HG03060 (cell line): Measurements from ENCODE around the gene MTNR1B.

Experiments used
- ATAC-seq: cut with Tn5 transposase; IDR thresholded peaks from one replicate; pipeline ENCODE4 v1.9.1; 2021; ENCODE audit warnings: low read depth, moderate number of reproducible peaks; ENCODE audit not compliant: unreplicated experiment

The MTNR1B gene

DNA sequence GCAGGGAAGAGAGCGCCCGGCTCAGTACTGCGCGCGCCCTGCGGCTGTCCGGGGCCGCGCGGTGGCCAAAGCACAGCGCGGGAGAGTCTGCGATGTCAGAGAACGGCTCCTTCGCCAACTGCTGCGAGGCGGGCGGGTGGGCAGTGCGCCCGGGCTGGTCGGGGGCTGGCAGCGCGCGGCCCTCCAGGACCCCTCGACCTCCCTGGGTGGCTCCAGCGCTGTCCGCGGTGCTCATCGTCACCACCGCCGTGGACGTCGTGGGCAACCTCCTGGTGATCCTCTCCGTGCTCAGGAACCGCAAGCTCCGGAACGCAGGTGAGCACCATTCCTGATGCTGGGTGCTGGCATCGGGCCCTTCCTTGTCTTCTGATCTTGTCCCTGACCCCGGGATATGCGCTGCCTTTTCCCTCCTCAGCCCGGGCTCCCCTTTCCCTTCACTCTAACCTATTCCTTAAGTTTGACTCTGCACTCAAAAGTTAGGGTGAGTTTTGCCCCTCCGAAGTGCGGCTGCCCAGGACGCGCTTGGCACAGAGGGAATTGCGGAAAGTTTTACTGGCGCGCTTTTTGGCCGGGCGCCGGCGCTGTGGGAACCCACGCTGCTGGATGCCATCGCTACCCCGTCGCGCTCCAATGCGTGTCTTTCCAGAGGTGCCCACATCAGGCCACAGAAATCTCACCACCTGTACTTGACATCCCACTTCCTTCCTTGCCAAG is at the start of gene MTNR1B:
Gene MTNR1B (plus strand): TSS at position 18 of the 714 bp plus-strand sequence. CDS start 75 bp downstream, at position 93.
- ATAC-seq: no peak

DNA sequence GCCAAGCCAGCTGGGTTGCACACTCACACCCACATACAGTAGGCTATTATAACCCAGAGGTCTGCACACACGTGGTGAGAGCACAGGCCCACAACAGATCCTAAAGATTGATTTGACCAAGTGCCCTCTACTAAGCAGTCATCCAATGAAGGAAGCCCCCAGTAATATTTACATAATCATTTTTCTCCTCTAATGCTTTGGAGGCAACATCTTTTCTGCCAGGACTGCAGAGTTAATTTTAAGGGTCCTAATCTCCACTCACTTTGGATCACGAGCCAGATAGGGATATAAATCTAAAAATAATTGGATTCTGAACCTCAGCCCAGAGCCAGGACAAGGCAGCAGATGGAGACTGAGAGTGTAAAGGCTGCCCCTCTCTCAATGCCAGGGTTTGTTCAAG is 49.1 kb upstream of the MTNR1B start:
- no peak for ATAC-seq

DNA sequence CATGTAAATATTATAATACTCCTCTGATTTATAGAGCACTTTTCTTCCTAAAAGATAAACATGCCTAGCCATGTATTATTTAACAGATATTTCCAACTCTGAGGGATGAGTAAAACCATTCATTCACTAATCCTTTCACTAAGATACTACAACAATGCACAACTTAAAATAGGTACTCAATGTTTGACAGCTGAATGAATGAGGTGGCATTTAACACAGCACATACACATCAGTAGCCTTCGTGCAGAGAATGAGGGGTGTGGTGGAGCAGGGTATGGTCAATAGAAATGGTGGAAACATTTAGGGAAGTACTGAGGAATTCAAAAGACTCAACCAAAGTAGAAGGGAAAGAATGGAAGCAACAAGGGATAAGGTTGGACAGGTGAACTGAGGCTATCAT is 46.7 kb upstream of the MTNR1B start:
- no peak for ATAC-seq

DNA sequence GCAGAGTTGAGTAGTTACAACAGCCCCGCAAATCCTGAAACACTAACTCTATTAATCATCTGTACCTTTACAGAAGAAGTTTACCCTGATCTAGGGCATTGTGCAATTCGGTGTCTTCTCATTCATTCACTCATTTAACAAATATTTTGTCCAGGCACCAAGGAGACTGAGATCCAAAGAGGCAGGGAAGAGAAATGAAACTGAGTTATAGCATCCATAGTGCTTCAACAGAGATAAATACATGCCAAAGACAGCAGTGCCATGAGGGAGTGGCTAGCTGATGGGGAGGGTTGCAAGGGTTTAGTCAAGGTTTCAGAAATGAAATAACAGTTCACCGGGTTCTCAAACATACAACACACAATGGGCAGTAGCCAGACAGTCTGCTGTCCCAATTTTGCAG is 40.2 kb upstream of the MTNR1B start:
- ATAC-seq: no peak

DNA sequence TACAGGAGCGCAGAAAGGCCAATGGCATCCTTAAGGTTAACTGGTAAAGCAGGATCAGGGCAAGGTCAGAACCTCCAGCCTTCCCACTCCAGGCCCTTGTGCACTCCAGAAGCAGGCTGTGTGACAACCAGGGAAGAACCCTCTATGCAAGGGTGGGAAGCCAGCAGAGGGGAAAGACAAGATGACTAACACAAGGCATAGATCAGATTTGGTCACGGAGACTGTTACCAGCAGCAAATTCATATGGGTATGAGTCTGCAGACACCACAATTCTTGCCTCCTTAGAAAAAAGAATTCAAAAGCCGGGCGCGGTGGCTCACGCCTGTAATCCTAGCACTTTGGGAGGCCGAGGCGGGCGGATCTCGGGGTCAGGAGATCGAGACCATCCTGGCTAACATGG is 39.8 kb upstream of the MTNR1B start:
- no peak for ATAC-seq

- ATAC-seq: no peak
Measured at GRCh38 chr11:92931746-92932422, 37.6 kb upstream of the MTNR1B start.

DNA sequence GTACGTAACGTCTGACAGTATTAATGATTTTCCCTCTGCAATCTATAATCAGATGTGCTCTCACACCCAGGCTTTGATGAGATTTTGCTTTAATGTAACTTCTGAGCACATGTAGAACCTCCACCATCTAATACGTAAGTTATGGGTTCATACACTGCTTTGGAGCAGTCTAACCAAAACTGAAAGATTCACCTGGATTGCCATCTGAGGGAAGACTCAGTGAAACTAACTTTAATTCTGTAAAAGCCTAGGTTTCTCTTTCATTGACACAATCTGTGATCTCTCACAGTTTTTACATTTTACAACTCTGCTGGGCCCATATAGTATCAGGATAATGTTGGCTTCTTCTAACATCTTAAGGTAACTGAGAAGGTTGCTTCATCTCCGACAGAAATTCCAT is 30.1 kb upstream of the MTNR1B start:
- no peak for ATAC-seq

- no peak for ATAC-seq
Measured at GRCh38 chr11:92941676-92942571, 27.5 kb upstream of the MTNR1B start.

DNA sequence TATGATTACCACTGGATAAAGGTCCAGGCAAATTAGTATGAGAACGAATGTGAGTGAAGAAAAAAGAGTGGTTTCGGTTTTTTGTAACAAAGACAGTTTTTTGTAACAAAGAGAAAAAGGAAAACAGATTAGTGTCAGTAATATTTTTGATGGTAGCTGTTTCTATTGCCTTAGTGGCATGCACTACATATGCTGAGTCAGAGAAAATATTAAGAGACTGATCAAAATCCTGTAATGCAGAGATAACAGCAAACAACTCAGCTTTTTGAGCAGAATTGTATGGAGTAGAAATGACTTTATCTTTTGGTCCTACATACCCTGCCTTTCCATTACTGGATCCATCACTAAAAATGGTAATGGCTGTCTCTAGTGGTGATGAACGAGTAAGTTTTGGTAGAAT is 22.7 kb upstream of the MTNR1B start:
- ATAC-seq: no peak

DNA sequence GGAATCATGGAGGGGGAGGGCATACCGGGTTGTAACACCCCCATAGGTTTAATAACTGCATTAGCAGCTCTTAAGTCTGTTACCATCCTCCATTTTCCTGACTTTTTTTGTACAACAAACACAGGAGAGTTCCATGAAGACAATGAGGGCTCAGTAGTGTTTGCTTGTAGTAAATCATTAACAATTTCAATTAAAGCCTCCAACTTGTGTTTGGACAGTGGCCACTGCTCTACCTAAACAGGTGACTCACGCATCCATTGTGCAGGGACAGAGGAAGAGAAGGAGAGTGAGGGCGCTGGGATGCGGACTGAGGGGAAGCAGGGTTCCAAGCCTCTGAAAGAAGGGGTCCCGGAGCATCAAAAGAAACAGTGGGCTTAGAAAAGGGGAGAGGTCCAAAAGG is 21.3 kb upstream of the MTNR1B start:
- ATAC-seq: no peak

DNA sequence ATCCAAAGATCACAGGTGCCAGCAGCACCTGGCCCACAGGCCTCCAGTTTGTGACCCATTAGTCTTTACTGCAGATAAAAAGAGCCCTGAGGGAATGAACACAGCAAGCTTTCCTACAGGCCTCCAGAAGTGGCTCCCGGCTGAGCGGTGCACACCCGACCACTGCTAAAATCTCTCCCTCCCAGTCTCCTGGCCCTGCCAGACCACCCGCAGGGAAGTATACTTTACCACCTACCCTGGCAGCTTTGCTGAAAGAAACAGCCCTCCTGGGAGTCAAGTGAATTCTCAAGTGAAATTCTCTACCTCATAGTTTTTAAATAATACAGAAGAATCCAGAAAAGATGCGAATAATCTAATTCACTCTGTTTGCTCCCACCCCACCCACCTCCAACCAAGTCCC is 15.4 kb upstream of the MTNR1B start:
- ATAC-seq: no peak

GRCh38 chr11:92955860-92956259 is 13.6 kb upstream of the MTNR1B start:
- ATAC-seq: no peak

DNA sequence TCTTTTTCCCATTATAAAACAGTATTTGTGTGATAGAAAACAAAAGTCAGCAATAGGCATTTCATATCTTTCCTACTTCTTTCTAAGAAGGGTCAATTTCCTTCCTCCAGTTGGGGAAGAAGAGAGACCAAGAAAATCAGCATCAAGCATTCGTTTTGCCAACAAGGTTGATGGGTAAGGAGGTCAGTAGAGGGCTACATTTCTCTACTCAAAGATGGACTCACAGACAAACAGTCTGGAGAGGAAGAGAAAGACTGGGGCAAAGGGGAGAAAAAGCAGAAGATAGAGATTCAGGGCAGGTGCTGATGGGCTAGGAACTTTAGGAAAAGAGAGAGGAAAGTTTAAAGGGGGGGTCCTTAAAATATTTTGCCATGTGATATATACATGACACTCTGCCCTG is 8.6 kb upstream of the MTNR1B start:
- ATAC-seq: no peak

GRCh38 chr11:92962446-92962845 is 7.0 kb upstream of the MTNR1B start:
- no peak for ATAC-seq

- no peak for ATAC-seq
Measured at GRCh38 chr11:92964471-92964870, 5.0 kb upstream of the MTNR1B start.

GRCh38 chr11:92965196-92965595 is 4.3 kb upstream of the MTNR1B start:
- ATAC-seq: no peak

DNA sequence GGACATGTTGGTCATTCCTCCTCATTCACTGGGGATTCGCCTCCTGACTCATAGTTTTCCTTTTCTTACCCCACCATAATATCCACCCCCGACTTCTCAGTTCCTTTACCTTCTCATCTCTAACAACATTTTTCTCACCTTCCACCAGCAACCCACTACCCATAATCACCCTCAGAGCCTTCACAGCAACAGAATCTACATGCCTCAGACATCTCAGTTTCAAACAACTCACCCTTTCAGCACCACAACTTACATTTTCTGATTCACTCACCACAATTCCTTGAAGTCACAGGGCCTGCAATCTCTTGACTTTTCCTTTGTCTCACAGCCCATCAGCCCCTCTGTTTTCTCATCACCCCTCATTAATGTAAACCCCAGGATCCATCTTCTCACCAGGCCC is 2.3 kb upstream of the MTNR1B start:
- ATAC-seq: no peak

GRCh38 chr11:92967867-92968266 is 1.6 kb upstream of the MTNR1B start:
- no peak for ATAC-seq

GRCh38 chr11:92969293-92969633 is 188 bp upstream of the MTNR1B start:
- no peak for ATAC-seq

GRCh38 chr11:92972248-92972647 is 2.8 kb downstream of the MTNR1B start:
- no peak for ATAC-seq

DNA sequence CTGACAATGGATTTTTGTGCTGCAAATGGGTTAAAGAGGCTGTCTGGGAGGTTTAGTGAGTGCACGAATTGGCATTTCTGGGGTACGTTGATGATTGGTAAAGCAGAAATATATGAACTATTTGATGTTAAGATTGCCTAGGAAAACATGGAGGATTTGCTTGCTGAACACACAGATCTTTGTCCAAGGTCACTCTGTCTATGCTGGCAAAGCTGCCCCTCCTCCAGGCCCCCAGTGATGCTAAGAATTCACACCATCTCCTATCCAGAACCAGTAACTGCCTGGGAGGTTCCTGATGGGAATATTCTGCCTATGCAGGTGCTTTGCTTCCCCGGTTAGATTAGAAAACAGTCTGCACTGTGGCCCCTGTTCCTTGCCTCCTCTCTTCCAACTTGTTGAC is 5.8 kb downstream of the MTNR1B start:
- no peak for ATAC-seq
